ENCODE data around the gene KIF5C. TPM values are rescaled to one million over a fixed set of nuclear protein-coding genes. Genes with fewer than 3 reads are reported as not detected.

The KIF5C gene
- total and polyA plus RNA-seq, 2 of the 13 experiments (the other 11 are each of a cell fraction or from before 2014, with no cell fraction given): 0.15 to 0.20 TPM

DNA sequence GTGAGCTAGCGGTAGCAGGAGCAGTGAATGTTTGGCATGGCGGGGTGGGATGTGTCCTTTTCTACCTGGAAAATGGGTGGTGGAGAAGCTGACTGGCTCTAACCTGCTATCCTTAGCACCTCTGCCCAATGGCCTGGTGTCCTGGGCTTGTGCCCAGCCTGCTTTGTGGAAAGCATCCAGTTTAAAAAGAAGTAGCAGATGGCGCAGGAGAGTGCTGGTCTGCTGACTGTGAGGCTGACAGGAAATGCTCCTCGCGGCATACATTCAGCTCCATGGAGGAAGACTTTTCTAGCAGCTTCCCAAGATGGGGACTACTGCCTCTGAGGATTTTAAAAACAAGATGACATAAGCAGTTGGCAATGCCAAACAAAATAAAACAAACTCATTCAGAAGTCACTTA lies 107.3 kb downstream of the KIF5C start:
- ChIA-PET POLR2A (no interaction called here), CTCF (ENCODE audit: low intra/inter-chr PET ratio, low total read pairs) (no interaction called here)
- no peak overlapping the region for H2AFZ ChIP-seq (ENCODE audit: low read length)
- 54% methylated on average over 5 of the region's 5 CpGs for WGBS (ENCODE audit: low lambda C conversion rate)
- no peak overlapping the region for H3K9ac ChIP-seq (ENCODE audit: insufficient read depth, low read depth, low read length)
- FAIRE-seq (no peak), DNase-seq (ENCODE audit: low spot score) (no peak), ATAC-seq (no peak)
- no peaks in the 10 kb centered on the region for H3K4me1 ChIP-seq (ENCODE audit: insufficient read depth, low read length)
- no peak overlapping the region for H3K4me2 ChIP-seq (ENCODE audit: low read depth, low read length)
- no peak overlapping the region for H3K4me3 ChIP-seq (replicated peaks in 1 of 3; ENCODE audit: insufficient read depth in 1 of 3, low read depth in 2 of 3, low read length in 3 of 3)
- no peaks in the 10 kb centered on the region for H4K20me1 ChIP-seq (ENCODE audit: insufficient read depth, low read length)
- in situ Hi-C loops (cut with HindIII; ENCODE audit: extremely low pct_ligation_motif_present, low pct_unique_long_range_greater_than_20kb) (loop anchor here (25.0 kb wide), 2 partner anchors 345 to 1045 kb away; partner anchors contain the start of gene EPC2), intact Hi-C loops (cut with micrococcal nuclease; ENCODE audit: unreplicated experiment) (no loop called here)
- BruUV-seq (replicated peaks): no TSS peak
- H3K79me2 ChIP-seq (ENCODE audit: insufficient read depth, low read length): no peaks in the 10 kb centered on the region
- H3K9me3 ChIP-seq (ENCODE audit: low read length): no peaks in the 10 kb centered on the region
- H3K36me3 ChIP-seq (replicated peaks in 1 of 2; ENCODE audit: control insufficient read depth in 1 of 2, insufficient read depth in 2 of 2, low read length in 2 of 2): no peaks in the 10 kb centered on the region
- H3K27ac ChIP-seq (ENCODE audit: extremely low read length, insufficient read depth, low read length): no peak overlapping the region
- peaks cover 0 to 4% of the 10 kb centered on the region in 2 experiments; a peak in 2 of 5 replicates for H3K27me3 ChIP-seq (ENCODE audit: control insufficient read depth in 1 of 2, insufficient read depth in 2 of 2, low read length in 2 of 2)
- TF ChIP-seq TFDP1 (CRISPR knock-in tag; IDR thresholded peaks at IDR 0.05; ENCODE audit: borderline replicate concordance): no peak

- Histone ChIP-seq H3K36me3 (replicated peaks in 1 of 2; ENCODE audit: control insufficient read depth in 1 of 2, insufficient read depth in 2 of 2, low read length in 2 of 2) (no peaks in the 10 kb centered on the region), H2AFZ (ENCODE audit: low read length) (no peak overlapping the region), H3K4me3 (replicated peaks in 1 of 3; ENCODE audit: insufficient read depth in 1 of 3, low read depth in 2 of 3, low read length in 3 of 3) (no peak overlapping the region), H3K27me3 (ENCODE audit: control insufficient read depth in 1 of 2, insufficient read depth in 2 of 2, low read length in 2 of 2) (peaks cover 0 to 4% of the 10 kb centered on the region in 2 experiments; a peak in 2 of 5 replicates), H3K9me3 (ENCODE audit: low read length) (no peaks in the 10 kb centered on the region), H3K9ac (ENCODE audit: insufficient read depth, low read depth, low read length) (no peak overlapping the region), H3K27ac (ENCODE audit: extremely low read length, insufficient read depth, low read length) (no peak overlapping the region), H4K20me1 (ENCODE audit: insufficient read depth, low read length) (no peaks in the 10 kb centered on the region), H3K4me2 (ENCODE audit: low read depth, low read length) (no peak overlapping the region), H3K79me2 (ENCODE audit: insufficient read depth, low read length) (no peaks in the 10 kb centered on the region), H3K4me1 (ENCODE audit: insufficient read depth, low read length) (no peaks in the 10 kb centered on the region)
- intact Hi-C loops (cut with micrococcal nuclease; ENCODE audit: unreplicated experiment) (no loop called here), in situ Hi-C loops (cut with HindIII; ENCODE audit: extremely low pct_ligation_motif_present, low pct_unique_long_range_greater_than_20kb) (loop anchor here (25.0 kb wide), 2 partner anchors 347 to 1047 kb away; partner anchors contain the start of gene EPC2)
- BruUV-seq (replicated peaks): no TSS peak
- DNase-seq (ENCODE audit: low spot score) (no peak), ATAC-seq (no peak), FAIRE-seq (no peak)
- POLR2A ChIA-PET: no interaction called here
- CTCF ChIA-PET (ENCODE audit: low intra/inter-chr PET ratio, low total read pairs): no interaction called here
- TF ChIP-seq GFI1 (CRISPR knock-in tag; IDR thresholded peaks at IDR 0.05; ENCODE audit: borderline replicate concordance) (no peak), ZNF747 (CRISPR knock-in tag; IDR thresholded peaks at IDR 0.05; ENCODE audit: borderline replicate concordance) (no peak), MLLT10 (CRISPR knock-in tag; IDR thresholded peaks at IDR 0.05) (no peak), PTBP1 (IDR thresholded peaks at IDR 0.05; ENCODE audit: low read depth, low read length, poor library complexity, severe bottlenecking) (no peak), KLF16 (CRISPR knock-in tag; IDR thresholded peaks at IDR 0.05) (no peak), PRPF4 (IDR thresholded peaks at IDR 0.05; ENCODE audit: low read depth, low read length, poor library complexity, severe bottlenecking) (no peak), SAP130 (CRISPR knock-in tag; IDR thresholded peaks at IDR 0.05; ENCODE audit: low read depth) (no peak), ZNF3 (CRISPR knock-in tag; IDR thresholded peaks at IDR 0.05) (no peak), ZNF562 (CRISPR knock-in tag; IDR thresholded peaks at IDR 0.05; ENCODE audit: borderline replicate concordance) (no peak), USF2 (IDR thresholded peaks at IDR 0.05; ENCODE audit: low read depth, low read length) (no peak), USF2 (CRISPR knock-in tag; IDR thresholded peaks at IDR 0.05; ENCODE audit: borderline replicate concordance) (no peak), ZNF138 (CRISPR knock-in tag; IDR thresholded peaks at IDR 0.05; ENCODE audit: low read depth) (no peak)
Measured at GRCh38 chr2:148983896-148984295, 108.9 kb downstream of the KIF5C start.
